ENCODE measurements around the gene TCERG1L.

GRCh38 chr10:131239926-131240325 lies 71.6 kb downstream of the TCERG1L start:
- TF ChIP-seq POLR2A (IDR thresholded peaks at IDR 0.05): no peak
- TF ChIP-seq CTCF (IDR thresholded peaks at IDR 0.05): no peak
